ENCODE measurements around the gene WDR18.
"Not testable (repeated sequence)": the region's sequence is repeated elsewhere in the genome, so short reads cannot be mapped to it uniquely, and the experiment has no call there.

The WDR18 gene

DNA sequence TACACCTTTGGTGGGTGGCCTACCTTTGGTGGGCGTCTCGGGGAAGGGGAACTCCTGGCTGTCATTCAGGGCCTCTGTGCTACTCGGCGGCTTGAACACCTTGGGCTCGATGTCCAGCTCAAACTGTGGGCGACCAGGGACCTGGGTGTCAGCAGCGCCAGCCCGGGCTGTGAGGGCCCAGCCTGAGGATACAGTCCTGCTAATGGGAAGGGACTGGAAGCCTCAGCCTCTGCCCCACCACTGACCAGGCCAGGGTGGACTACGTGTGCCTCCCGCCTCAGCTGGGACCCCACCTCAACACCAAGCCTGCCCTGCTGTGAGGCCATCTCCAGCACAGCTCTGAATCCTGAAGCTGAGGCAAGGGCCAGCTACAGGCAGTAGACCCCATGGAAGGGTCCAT, 29.1 kb downstream of the WDR18 start:
- Mint-ChIP-seq H3K27me3 (no peaks in the 10 kb centered on the region), H3K4me3 (no peak overlapping the region), H3K36me3 (ENCODE audit: low read depth) (no peaks in the 10 kb centered on the region), H3K9me3 (no peaks in the 10 kb centered on the region), H3K27ac (no peak overlapping the region), H3K4me1 (ENCODE audit: low read depth) (peaks cover 21% of the 10 kb centered on the region)

DNA sequence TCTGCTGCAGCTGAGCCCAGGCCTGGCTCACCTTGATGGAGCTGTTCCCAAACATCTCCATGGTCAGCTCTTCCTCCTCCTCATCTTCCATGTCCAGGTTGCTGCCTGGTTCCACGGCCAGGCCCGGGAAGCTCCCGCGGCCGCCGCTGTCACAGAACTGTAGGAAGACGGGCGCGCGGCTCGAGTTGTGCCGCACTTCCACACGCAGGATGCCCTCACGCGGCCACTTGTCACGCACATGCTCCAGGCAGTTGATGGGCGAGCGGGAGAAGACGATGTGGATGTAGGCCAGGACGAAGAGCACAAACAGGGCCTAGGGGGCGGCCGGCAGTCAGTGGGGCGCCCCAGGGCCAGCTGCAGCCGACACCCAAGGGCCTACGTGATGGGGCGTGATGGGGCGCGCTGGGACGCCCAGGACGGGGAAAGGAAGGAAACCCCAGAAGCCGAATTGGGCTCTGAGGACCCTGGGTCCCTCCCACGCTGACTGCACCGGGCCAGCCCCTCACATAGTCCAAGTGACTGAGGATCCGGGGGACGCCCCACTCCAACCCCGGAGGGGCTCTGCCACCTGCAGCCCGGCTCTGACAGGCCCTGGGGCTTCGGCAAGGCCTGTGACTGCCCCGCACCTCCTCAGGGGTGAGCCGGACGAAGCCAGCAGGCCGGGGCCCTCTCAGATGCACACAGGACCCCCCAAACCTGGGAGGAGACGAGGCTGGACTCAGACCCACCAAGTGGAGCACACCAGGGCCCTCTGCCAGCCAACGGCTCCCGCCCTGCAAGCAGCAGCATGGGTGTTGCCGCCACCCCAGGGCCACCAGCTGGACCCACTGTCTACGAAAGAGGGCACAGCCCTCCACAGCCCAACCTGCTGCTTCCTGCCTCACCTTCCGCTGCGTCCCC, 30.3 kb downstream of the WDR18 start:
- H3K27me3 Mint-ChIP-seq = no peaks in the 10 kb centered on the region
- H3K4me3 Mint-ChIP-seq = no peak overlapping the region
- H3K9me3 Mint-ChIP-seq = no peaks in the 10 kb centered on the region
- H3K4me1 Mint-ChIP-seq (ENCODE audit: low read depth) = peaks cover 32% of the 10 kb centered on the region
- no peak overlapping the region for H3K27ac Mint-ChIP-seq
- no peaks in the 10 kb centered on the region for H3K36me3 Mint-ChIP-seq (ENCODE audit: low read depth)

DNA sequence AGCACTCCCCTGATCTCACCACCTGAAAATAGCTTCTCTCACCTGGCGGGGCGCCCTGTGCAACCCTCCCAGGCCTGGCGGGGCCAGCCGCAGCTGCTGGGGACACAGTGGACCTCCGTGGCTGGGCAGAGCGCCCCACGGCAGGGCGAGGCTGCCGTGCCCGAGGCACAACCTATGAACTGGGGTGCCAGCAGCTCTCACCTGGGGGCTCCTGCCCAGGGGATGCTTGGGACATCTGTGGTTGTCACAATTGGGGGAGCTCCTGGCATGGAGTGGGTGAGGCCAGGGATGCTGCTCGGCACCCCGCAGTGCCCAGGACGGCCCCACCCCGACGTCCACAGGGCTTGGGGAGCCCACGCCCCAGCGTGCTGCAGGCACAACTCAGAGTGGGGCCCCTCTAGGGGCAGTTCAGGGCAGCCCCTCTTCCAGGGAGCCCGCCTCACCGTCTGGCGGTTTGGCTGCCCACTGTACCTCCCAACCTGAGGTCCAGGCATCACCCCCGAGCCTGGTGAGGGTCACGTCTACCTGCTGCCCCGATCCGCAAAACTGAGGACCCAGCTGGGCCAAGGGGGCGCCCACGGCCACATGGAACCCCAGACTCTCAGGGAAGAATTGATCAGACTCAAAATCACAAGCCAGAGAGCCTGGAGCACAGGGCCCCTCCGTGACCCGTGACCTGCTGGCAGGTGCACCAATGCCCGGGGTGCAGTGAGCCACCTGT, 31.1 kb downstream of the WDR18 start:
- peaks cover 4% of the 10 kb centered on the region for H3K36me3 Mint-ChIP-seq (ENCODE audit: low read depth)
- no peaks in the 10 kb centered on the region for H3K9me3 Mint-ChIP-seq
- no peaks in the 10 kb centered on the region for H3K27me3 Mint-ChIP-seq
- peaks cover 32% of the 10 kb centered on the region for H3K4me1 Mint-ChIP-seq (ENCODE audit: low read depth)
- H3K4me3 Mint-ChIP-seq = no peak overlapping the region
- no peak overlapping the region for H3K27ac Mint-ChIP-seq

DNA sequence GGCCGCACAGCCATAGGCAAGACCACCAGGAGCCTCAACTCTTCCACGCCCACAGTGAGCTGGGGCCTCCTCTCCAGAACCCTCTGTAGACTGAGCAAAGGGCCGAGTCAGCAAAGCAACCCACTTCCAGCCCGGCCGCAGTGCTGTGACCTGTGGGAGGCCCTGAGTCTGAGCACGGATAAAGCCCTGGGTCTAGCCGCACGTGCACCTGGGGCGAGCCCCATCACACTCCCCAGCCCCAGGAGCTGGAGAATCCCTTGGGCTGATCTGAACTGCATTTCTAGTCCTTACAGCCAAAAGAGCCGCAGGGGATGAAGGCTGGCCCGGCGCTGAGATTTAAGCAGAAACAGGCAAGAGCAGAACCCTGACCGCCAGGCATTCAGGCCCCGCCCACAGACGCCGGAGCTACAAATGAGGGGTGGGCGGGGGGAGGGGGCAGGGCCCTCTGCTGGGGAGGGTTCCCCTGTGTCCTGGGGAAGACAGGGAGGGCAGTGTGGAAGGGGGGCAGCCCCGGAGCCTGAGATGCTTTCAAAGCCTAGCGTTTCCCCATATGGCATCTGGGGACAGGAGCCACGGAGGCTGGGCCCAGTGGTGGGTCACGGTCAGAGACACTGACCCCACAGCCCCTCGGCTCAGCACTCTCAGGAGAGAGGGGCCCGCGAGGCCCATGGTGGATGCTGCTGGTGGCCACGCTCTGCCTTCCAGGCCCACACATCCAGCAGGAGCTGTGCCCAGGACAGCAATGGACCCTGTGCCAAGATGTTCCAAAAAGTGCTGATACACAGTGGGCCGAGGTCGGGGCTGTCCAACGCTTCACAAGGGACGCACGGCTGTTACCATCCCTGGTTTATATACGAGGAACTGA, 31.9 kb downstream of the WDR18 start:
- no peak overlapping the region for H3K4me3 Mint-ChIP-seq
- H3K9me3 Mint-ChIP-seq = no peaks in the 10 kb centered on the region
- peaks cover 7% of the 10 kb centered on the region for H3K36me3 Mint-ChIP-seq (ENCODE audit: low read depth)
- peaks cover 33% of the 10 kb centered on the region for H3K4me1 Mint-ChIP-seq (ENCODE audit: low read depth)
- H3K27me3 Mint-ChIP-seq = no peaks in the 10 kb centered on the region
- H3K27ac Mint-ChIP-seq = no peak overlapping the region

DNA sequence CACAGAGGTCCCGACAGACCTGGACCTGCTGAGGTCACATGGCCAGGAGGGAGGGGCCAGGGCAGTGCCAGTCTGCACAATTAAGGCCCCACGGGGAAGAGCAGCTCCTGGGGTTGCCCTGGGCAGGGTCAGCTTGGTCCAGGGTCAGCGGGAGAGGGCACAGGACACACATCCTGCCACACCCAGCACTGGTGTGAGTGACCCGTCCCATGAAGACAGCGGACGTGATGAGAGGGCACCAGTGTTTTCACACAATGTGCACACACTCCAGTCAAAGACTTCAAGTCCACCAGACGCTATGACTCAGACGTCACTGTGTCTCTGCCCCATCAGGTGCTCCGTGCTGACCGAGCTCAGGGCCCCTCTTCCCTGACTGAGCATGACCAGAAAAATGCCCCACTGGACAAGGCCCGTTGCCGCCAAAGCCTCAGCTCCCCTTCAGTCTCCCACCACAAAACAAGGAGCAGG, 32.5 kb downstream of the WDR18 start:
- Mint-ChIP-seq H3K27me3 (no peaks in the 10 kb centered on the region), H3K9me3 (no peaks in the 10 kb centered on the region), H3K27ac (peak overlapping the region; percentile 79), H3K4me1 (ENCODE audit: low read depth) (peaks cover 39% of the 10 kb centered on the region), H3K4me3 (peak overlapping the region; percentile 35), H3K36me3 (ENCODE audit: low read depth) (peaks cover 7% of the 10 kb centered on the region)

DNA sequence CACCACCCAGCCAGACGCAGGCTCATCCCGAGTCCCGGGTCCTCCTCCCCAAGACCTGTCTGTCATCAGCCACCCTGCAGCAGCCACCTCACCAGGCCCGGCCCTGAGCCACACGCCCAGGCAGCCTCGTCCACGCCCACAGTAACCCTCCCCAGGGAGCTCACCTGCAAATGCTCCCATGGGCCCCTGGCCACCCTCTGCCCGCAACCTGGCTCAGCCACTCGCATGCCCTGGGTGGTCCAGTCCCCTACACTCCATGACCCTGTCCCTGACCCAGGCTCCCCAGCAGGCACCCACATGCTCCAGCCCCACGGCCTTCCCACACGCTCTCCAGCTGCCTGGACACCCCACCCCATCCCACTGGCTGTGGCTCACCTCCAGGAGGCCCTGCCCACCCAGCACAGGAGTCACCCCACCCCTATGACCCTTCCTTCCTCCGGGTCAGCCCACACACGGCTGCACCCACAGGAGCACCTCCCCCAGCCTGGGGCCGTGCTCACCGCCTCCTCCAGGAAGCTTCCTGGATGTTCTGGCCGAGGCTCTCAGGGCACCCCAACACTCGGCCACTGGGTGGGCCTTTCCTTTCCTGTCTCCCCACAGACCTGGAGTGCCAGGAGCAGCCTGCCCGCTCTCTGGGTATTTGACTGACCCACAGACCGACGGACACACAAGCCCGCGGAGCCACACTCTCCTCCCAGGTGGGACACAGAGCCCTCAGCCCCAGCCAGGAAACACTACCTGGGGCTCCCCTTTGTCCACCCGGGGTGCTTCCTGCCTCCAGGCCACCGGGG, 33.2 kb downstream of the WDR18 start:
- H3K4me1 Mint-ChIP-seq (ENCODE audit: low read depth) = peaks cover 40% of the 10 kb centered on the region
- H3K27me3 Mint-ChIP-seq = no peaks in the 10 kb centered on the region
- peak overlapping the region; percentile 35 for H3K4me3 Mint-ChIP-seq
- H3K9me3 Mint-ChIP-seq = no peaks in the 10 kb centered on the region
- peaks cover 7% of the 10 kb centered on the region for H3K36me3 Mint-ChIP-seq (ENCODE audit: low read depth)
- H3K27ac Mint-ChIP-seq = peak overlapping the region; percentile 79

DNA sequence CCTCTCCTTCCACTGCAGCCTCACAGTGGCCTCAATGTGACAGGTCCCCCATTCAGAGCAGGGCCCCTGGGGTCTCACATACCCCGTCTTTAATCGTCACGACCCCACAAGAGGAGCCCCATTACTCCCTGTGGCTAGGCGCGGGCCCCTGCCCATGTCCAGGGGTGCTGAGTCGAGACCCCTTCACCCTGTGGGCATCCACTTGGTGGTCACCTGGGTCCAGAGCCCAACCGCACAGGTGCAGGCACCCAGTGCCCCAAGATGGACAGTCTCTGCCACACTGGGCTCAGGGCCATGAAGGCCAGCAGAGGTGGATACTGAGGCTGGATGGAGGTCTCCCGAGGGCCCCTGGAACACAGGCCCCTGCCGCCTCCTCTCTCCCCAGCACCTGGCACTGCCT, 33.8 kb downstream of the WDR18 start:
- Mint-ChIP-seq H3K4me3 (peak overlapping the region; percentile 30), H3K27me3 (no peaks in the 10 kb centered on the region), H3K9me3 (no peaks in the 10 kb centered on the region), H3K27ac (peak overlapping the region; percentile 79), H3K4me1 (ENCODE audit: low read depth) (peaks cover 40% of the 10 kb centered on the region), H3K36me3 (ENCODE audit: low read depth) (peaks cover 7% of the 10 kb centered on the region)

DNA sequence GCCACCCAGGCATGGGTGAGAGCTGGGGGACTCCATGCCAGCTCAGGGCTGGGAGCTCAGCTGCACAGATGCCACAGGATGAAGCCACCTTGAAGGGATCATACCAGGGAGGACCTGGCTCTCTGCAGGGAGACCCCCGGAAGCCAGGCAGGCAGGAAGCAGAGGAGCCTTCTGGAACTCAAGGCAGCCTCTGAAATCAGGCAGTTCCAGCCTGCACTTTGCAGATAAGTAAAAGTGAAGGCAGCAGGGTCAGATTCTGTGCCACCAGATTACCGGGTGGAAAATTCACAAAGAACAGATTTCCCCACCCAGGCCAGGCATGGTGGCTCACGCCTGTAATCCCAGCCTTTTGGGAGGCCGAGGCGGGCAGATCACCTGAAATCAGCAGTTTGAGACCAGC, 34.2 kb downstream of the WDR18 start:
- Mint-ChIP-seq H3K36me3 (ENCODE audit: low read depth) (peaks cover 7% of the 10 kb centered on the region), H3K4me1 (ENCODE audit: low read depth) (peaks cover 40% of the 10 kb centered on the region), H3K27ac (no peak overlapping the region), H3K27me3 (no peaks in the 10 kb centered on the region), H3K4me3 (peak overlapping the region; percentile 93), H3K9me3 (no peaks in the 10 kb centered on the region)

DNA sequence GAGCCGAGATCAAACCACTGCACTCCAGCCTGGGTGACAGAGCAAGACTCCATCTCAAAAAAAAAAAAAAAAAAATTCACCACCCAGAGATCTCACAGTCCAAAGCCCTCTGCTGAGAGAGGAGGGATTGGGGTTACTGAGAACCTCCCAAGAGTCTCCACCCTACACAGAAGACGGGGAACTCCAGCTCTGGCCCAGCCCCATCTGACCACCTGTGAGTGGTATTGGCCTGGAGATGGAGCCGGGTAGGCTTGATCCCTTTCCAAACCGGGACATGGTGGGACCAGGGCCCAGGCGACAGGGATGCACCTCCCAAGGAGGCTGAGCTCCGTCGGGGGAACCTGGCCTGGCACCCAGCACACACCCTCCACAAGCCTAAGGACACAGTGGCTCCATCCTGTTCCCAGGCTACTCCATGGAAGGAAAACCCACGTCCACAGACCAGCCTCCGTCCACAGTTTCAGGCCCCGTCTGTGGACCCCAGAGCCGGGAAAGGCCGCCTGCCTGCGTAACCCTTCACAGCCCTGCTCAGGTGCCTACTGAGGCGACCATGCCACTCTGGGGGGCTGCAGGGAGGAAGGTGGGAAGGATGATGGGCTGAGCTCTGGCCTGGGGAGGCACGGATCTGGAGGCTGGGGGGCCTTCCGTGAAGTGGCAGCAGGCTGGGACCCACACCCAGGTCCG, 34.9 kb downstream of the WDR18 start:
- Mint-ChIP-seq H3K4me3 (peak overlapping the region; percentile 93), H3K27ac (peak overlapping the region; percentile 67), H3K9me3 (no peaks in the 10 kb centered on the region), H3K4me1 (ENCODE audit: low read depth) (peaks cover 40% of the 10 kb centered on the region), H3K36me3 (ENCODE audit: low read depth) (peaks cover 7% of the 10 kb centered on the region), H3K27me3 (no peaks in the 10 kb centered on the region)

DNA sequence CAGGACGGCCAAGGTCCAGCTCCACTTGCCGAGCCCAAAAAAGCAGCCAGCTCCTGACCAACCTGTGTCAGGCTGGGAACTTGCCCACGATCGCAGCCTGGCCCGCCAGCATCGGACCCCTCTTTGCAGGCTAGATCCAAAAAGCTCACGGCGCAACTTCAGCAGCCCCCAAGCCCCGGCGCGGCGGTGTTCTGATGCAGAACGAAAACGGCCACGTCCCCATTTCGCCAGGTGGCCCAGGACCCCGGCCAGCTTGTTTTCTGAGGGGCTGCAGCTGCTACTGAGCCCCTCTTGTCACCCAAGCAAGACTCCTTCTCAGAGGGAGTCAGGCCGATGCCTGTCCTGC, 35.4 kb downstream of the WDR18 start:
- Mint-ChIP-seq H3K27me3 (no peaks in the 10 kb centered on the region), H3K9me3 (no peaks in the 10 kb centered on the region), H3K36me3 (ENCODE audit: low read depth) (peaks cover 7% of the 10 kb centered on the region), H3K27ac (peak overlapping the region; percentile 90), H3K4me1 (ENCODE audit: low read depth) (peaks cover 40% of the 10 kb centered on the region), H3K4me3 (peak overlapping the region; percentile 93)

DNA sequence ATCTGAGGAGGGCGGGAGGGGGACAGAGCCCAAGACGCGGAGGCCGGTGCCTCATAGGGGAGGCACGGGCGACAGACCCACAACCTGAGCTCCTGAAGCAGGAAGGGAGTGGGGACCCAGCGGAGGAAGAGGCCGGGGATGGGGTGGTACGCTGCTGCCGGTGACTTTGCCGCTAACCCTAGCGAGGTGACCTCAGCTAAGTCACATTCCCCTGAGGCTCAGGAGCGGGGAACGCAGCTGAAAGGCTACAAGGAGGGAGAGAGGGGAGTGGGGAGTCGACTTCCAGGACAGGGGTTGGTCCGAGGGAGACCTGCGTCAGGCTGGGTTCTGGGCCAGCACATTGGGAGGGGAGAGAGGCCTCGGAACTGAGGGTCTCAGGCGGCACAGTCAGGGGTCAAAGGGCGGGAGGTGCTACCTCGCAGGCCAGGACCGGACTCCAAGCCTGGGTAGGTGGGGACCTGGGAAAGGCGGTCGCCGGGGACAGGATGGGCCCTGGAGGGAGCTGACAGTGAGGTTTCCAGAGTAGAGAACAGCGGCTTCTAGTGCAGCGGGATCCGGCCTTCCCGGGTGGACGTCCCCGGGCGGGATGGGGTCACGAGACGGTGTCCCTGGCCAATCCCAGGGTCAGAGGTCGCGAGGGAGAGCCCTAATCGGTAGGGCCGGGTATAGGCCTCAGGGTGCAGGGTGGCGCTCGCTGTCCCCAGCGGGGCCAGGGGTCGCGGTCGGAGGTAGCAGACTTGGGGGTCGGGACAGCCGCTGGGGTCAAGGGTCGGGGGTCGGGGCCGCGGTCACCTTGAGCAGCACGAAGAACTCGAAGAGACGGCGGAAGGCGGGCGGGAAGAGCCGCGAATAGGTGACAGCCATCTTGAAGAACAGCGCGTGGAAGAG, 36.1 kb downstream of the WDR18 start:
- peaks cover 7% of the 10 kb centered on the region for H3K36me3 Mint-ChIP-seq (ENCODE audit: low read depth)
- H3K4me1 Mint-ChIP-seq (ENCODE audit: low read depth) = peaks cover 43% of the 10 kb centered on the region
- peak overlapping the region; percentile 93 for H3K4me3 Mint-ChIP-seq
- peak overlapping the region; percentile 90 for H3K27ac Mint-ChIP-seq
- no peaks in the 10 kb centered on the region for H3K27me3 Mint-ChIP-seq
- H3K9me3 Mint-ChIP-seq = no peaks in the 10 kb centered on the region

DNA sequence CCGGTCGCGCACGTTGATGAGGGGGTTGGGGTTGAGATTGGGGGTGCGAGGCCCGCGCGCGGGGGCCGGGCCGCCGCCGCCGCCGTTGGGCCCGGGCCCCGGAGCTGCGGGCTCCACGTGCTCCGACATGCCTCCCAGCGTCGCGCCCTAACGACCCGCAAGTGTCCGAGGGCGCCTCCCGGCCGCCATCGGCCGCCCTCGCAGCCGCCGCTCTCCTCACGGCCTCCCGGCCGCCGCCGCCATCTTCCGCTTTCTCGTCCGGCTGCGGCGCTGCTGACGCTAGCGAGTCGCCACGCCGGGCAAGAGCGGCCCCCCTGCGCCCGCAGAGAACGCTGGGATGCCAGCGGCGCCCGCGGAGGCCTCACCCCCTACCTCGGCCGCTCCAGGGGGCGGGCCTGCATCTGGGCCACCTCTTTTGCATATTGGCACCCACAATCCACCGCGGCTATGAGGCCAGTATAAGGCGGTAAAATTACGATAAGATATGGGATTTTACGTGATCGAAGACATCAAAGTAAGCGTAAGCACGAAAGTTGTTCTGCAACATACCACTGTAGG, 36.8 kb downstream of the WDR18 start, which contains the start of gene TMEM259:
Gene TMEM259, minus strand, starts transcription at position 256 of the 558 bp plus-strand sequence. Its CDS starts 127 bp downstream, at position 129.
- Mint-ChIP-seq H3K27ac (peak within 1 kb of the TSS; percentile 99), H3K36me3 (ENCODE audit: low read depth) (peaks cover 7% of the 10 kb centered on the region), H3K27me3 (no peaks in the 10 kb centered on the region), H3K9me3 (no peaks in the 10 kb centered on the region), H3K4me1 (ENCODE audit: low read depth) (peaks cover 44% of the 10 kb centered on the region), H3K4me3 (peak within 1 kb of the TSS; percentile 93)

DNA sequence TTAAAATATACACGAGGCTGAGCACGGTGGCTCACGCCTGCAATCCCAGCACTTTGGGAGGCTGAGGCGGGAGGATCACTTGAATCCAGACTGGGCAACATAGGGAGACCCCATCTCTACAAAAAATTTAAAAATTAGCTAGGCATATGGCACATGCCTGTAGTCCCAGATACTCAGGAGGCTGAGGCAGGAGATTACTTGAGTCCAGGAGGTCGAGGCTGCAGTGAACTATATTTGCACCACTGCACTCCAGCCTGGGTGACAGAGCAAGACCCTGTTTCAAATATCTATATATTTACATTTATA, 39.7 kb downstream of the WDR18 start:
- H3K27me3 Mint-ChIP-seq; H3K27ac Mint-ChIP-seq; H3K36me3 Mint-ChIP-seq (ENCODE audit: low read depth); H3K4me3 Mint-ChIP-seq; H3K9me3 Mint-ChIP-seq: not testable (repeated sequence)
- H3K4me1 Mint-ChIP-seq (ENCODE audit: low read depth) = peaks cover 27% of the 10 kb centered on the region

Measured in stimulated activated naive CD8-positive, alpha-beta T cell treated with anti-CD3 and anti-CD28 coated beads, Interleukin-15, Interleukin-2, amounts not matched to agents 100 ng/mL and 50 ng/mL, for 24 hours (primary cell).